Body of pancreas (tissue), 4 donors: ENCODE data around the gene LGALS3. TPM values are rescaled to one million over a fixed set of nuclear protein-coding genes. Genes with fewer than 3 reads are reported as not detected.

Source experiments
- ATAC-seq: fragments of 150-250 bp; one replicate; pipeline ENCODE4 v1.9.1; 2016
- DNase-seq, 4 donors: peaks; one replicate each; pipeline ENCODE4 v3.0.0-alpha.2; 2019
- H3K27ac ChIP-seq, 4 donors: fragments of 200-600 bp; sonication (generic); 1 replicate in 3 of 4; 2 replicates in 1 of 4; pipeline versions ENCODE4 v1.5.1 to v1.6.1; 2016 to 2019; ENCODE audit warnings: mild to moderate bottlenecking in 1 of 4, mixed read lengths in 1 of 4, moderate library complexity in 1 of 4
- H3K27me3 ChIP-seq, 2 donors: fragments of 200-600 bp; sonication (generic); one replicate each; pipeline ENCODE4 v1.6.0; 2016; ENCODE audit warnings: mild to moderate bottlenecking in 1 of 2
- H3K36me3 ChIP-seq, 2 donors: fragments of 200-600 bp; sonication (generic); replicated peaks in 1 of 2; 2 replicates each; pipeline ENCODE4 v1.5.1; 2016; ENCODE audit warnings: low read depth in 2 of 2; ENCODE audit not compliant: insufficient read depth in 1 of 2
- H3K4me1 ChIP-seq: fragments of 200-600 bp; sonication (generic); one replicate; pipeline ENCODE4 v1.6.0; 2016
- H3K4me3 ChIP-seq, 2 donors: fragments of 200-600 bp; sonication (generic); 1 replicate in 1 of 2; 2 replicates in 1 of 2; pipeline ENCODE4 v1.5.1; 2016 to 2019
- H3K9me3 ChIP-seq, 3 donors: fragments of 200-600 bp; sonication (generic); 1 replicate in 2 of 3; 2 replicates in 1 of 3; pipeline ENCODE4 v1.5.1; 2016
- POLR2A ChIP-seq, 3 donors: fragments of 450-650 bp; IDR thresholded peaks; one replicate each; pipeline ENCODE4 v1.6.1; 2016; ENCODE audit warnings: antibody characterized with exemption in 3 of 3, mild to moderate bottlenecking in 2 of 3
- WGBS, 2 donors: methylation state at CpG; one replicate each; pipeline ENCODE4 v1.1.5; 2017; 5-methylcytosine and 5-hydroxymethylcytosine counted together
- intact Hi-C: fragments of 100-400 bp; cut with DNase I; formaldehyde crosslinking; loops from one replicate; pipeline ENCODE4 v1.15.1; 2023
- total RNA-seq, 2 donors: library from RNA; depleted of rRNA; stranded (reverse); fragments of >200 nt; gene quantifications; one replicate each; pipeline ENCODE4 v1.1.0, GENCODE V29; 2016
- TF ChIP-seq, protein P1 (sequence below), 7 experiments: fragments of 450-650 bp in 4 of 7; fragments of 200-600 bp in 3 of 7; sonication (generic) in 3 of 7; IDR thresholded peaks; one replicate each; pipeline ENCODE4 v1.5.1; 2016 to 2019; ENCODE audit warnings: antibody characterized with exemption in 7 of 7

Gene LGALS3
- total RNA-seq, 2 donors from 2014 or later, result 53.4 to 145 TPM

DNA sequence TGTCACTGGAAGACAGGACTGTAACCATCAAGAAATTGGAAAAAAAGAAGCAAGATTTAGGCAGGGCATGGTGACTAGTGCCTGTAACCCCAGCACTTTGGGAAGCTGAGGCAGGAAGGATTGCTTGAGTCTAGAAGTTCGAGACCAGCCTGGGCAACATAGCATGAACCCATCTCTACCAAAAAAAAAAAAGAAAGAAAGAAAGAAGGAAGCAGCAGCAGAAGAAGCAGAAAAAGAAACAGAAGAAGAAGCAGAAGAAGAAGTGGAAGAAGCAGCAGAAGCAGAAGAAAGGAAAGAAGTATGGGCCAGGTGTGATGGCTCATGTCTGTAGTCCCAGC, 30.5 kb upstream of the LGALS3 start:
- DNase-seq (no peak), ATAC-seq (no peak)
- Histone ChIP-seq H3K36me3 (no peaks in the 10 kb centered on the region), H3K4me1 (peaks cover 42% of the 10 kb centered on the region), H3K9me3 (no peaks in the 10 kb centered on the region), H3K27ac (peak overlapping the region in 3 of 4 donors; percentile 1 to 32 (median 23)), H3K27me3 (no peaks in the 10 kb centered on the region), H3K4me3 (no peak overlapping the region)
- 100% methylated on average over 1 of the region's 1 CpG for WGBS, 2 donors
- intact Hi-C loops, result no loop called here
- TF ChIP-seq, protein P1, sequence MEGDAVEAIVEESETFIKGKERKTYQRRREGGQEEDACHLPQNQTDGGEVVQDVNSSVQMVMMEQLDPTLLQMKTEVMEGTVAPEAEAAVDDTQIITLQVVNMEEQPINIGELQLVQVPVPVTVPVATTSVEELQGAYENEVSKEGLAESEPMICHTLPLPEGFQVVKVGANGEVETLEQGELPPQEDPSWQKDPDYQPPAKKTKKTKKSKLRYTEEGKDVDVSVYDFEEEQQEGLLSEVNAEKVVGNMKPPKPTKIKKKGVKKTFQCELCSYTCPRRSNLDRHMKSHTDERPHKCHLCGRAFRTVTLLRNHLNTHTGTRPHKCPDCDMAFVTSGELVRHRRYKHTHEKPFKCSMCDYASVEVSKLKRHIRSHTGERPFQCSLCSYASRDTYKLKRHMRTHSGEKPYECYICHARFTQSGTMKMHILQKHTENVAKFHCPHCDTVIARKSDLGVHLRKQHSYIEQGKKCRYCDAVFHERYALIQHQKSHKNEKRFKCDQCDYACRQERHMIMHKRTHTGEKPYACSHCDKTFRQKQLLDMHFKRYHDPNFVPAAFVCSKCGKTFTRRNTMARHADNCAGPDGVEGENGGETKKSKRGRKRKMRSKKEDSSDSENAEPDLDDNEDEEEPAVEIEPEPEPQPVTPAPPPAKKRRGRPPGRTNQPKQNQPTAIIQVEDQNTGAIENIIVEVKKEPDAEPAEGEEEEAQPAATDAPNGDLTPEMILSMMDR (IDR thresholded peaks at IDR 0.05), result no peak
- no peak for TF ChIP-seq POLR2A (IDR thresholded peaks at IDR 0.05)

DNA sequence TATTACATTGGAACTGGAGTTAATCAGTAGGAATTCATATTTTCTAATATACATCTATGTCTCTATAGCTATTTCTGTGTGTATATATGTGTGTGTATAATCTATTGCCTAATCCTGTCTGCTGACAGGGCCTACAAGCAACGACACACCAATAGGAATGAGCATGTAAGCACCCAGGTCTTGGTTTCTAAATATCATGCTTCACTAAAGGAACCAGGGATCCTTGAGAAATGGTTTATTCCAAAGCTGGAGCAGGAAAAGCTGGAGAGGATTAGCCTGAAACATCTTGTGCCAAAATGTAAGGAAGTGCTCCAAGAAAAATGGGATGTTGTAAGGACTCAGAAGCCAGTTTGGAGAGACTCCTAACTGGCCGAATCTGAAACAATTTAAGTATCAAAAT, 29.3 kb upstream of the LGALS3 start:
- intact Hi-C loops, result no loop called here
- TF ChIP-seq, protein P1 (IDR thresholded peaks at IDR 0.05), result no peak
- H3K4me1 ChIP-seq, result peaks cover 49% of the 10 kb centered on the region

DNA sequence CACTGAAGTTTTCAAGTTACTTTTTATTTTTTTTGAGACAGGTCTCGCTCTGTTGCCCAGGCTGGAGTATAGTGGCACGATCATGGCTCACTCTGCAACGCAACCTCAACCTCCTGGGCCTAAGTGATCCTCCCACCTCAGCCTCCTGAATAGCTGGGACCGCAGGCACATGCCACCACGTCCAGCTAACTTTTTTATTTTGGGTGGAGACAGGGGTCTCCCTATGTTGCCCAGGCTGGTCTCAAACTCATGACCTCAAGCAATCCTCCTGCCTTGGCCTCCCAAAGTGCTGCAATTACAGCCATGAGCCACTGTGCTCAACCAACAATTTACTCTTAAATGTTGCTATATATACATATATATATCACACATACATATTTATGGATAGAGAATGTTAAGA, 27.4 kb upstream of the LGALS3 start:
- TF ChIP-seq, protein P1 (IDR thresholded peaks at IDR 0.05), result peak in 1 of 7 experiments; percentile 5
- TF ChIP-seq POLR2A (IDR thresholded peaks at IDR 0.05), result no peak
- DNase-seq, result no peak
- 91 to 98% methylated on average over 5 of the region's 5 CpGs for WGBS, 2 donors
- H3K4me1 ChIP-seq, result peaks cover 49% of the 10 kb centered on the region
- intact Hi-C loops, result no loop called here
- no peaks in the 10 kb centered on the region for H3K27me3 ChIP-seq
- H3K4me3 ChIP-seq, result no peak overlapping the region
- no peak for ATAC-seq
- H3K9me3 ChIP-seq, result no peaks in the 10 kb centered on the region
- peak overlapping the region; percentile 27 to 90 (median 74) for H3K27ac ChIP-seq
- no peaks in the 10 kb centered on the region for H3K36me3 ChIP-seq

More for the DNA sequence above, 29.3 kb upstream of the LGALS3 start:
- ATAC-seq (no peak), DNase-seq (no peak)
- no peak overlapping the region for H3K4me3 ChIP-seq
- H3K36me3 ChIP-seq, result no peaks in the 10 kb centered on the region
- H3K27ac ChIP-seq, result no peak overlapping the region
- H3K9me3 ChIP-seq, result no peaks in the 10 kb centered on the region
- no peaks in the 10 kb centered on the region for H3K27me3 ChIP-seq
- 72 to 85% methylated on average over 2 of the region's 2 CpGs for WGBS, 2 donors

DNA sequence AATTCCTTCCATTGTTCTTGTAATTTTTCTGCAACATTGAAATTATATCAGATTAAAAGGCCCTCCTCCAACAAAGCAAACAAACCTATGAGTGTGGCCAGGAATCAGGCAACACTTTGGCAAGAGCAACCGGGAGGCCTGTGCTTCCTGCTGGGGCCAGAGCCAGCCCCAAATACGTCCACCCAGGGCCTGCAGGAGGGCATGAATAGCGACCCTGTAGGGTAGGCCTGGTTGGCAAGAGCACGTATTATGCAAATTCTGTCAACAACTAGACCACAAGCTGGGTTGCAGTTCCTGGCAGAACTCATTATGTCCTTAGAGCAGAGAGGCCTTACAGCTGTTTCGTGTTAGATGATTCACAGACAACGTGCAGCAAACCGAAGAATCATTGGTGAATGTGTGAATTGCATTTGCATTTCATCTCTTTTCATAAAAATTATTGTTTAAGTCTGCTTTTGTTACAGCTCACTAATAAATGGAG, 26.9 kb upstream of the LGALS3 start:
- ATAC-seq (peak; percentile 87), DNase-seq (peak; percentile 78 to 91 (median 87))
- H3K9me3 ChIP-seq, result no peaks in the 10 kb centered on the region
- no peak overlapping the region for H3K4me3 ChIP-seq
- H3K36me3 ChIP-seq, result no peaks in the 10 kb centered on the region
- intact Hi-C loops, result no loop called here
- H3K27ac ChIP-seq, result peak overlapping the region; percentile 69 to 91 (median 84)
- 0 to 1% methylated on average over 4 to 7 of the region's 7 CpGs for WGBS, 2 donors
- H3K27me3 ChIP-seq, result no peaks in the 10 kb centered on the region
- peaks cover 52% of the 10 kb centered on the region for H3K4me1 ChIP-seq
- TF ChIP-seq POLR2A (IDR thresholded peaks at IDR 0.05), result peak in 2 of 3 donors; percentile 42 to 59
- TF ChIP-seq, protein P1 (IDR thresholded peaks at IDR 0.05), result no peak

DNA sequence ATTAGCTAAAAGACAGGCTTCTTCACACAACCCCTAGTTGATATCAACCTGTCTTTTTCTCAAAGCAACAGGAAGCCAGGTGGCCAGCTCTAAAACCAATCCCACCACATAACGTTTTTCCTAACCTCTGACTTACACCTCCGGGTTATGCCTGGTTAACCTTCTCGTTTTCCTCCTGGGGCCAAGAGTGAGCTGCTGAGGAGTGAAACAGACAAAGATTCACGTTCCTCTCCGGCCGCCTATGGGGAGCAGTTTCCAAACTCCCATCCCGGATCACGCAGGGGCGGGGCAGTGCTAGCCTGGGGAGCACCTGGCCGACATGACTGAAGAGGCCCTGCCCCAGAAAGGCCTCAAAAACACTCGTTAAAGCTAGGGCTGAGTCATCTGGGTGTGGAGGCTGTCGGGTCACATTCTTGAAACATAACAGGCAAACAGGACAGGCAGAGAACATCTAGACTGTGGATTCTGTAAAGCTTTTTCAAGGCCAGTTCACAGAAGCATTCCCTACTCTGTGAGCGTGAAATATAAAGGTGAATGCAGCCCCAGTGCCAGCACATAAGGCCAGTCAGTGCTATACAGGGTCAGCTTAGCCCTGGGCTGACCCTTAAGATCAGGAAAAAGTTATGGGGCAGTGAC, 25.9 kb upstream of the LGALS3 start:
- 43 to 66% methylated on average over 12 to 13 of the region's 13 CpGs for WGBS, 2 donors
- no peaks in the 10 kb centered on the region for H3K27me3 ChIP-seq
- H3K4me1 ChIP-seq, result peaks cover 58% of the 10 kb centered on the region
- TF ChIP-seq, protein P1 (IDR thresholded peaks at IDR 0.05), result no peak
- peak in 2 of 3 donors; percentile 33 to 34 for TF ChIP-seq POLR2A (IDR thresholded peaks at IDR 0.05)
- peak; percentile 61 to 87 (median 72) for DNase-seq
- intact Hi-C loops, result no loop called here
- H3K27ac ChIP-seq, result peak overlapping the region; percentile 69 to 91 (median 84)
- no peaks in the 10 kb centered on the region for H3K9me3 ChIP-seq
- H3K36me3 ChIP-seq, result no peaks in the 10 kb centered on the region
- ATAC-seq, result peak; percentile 80
- no peak overlapping the region for H3K4me3 ChIP-seq
